H9 (cell line): ENCODE data around the gene HELQ. TPM values are rescaled to one million over a fixed set of nuclear protein-coding genes. Genes with fewer than 3 reads are reported as not detected.

Source experiments
- DNase-seq: peaks from one replicate; pipeline ENCODE4 v3.0.0-alpha.2; 2017
- H2AFZ ChIP-seq: one replicate; pipeline ENCODE4 v1.6.1; 2013; ENCODE audit warnings: mild to moderate bottlenecking, low read length, control low read depth, moderate library complexity
- H2AK5ac ChIP-seq: 2 replicates; pipeline ENCODE4 v1.6.1; 2013; ENCODE audit warnings: low read length, control low read depth, mixed read lengths; ENCODE audit not compliant: insufficient read length
- H2BK120ac ChIP-seq: one replicate; pipeline ENCODE4 v1.6.1; 2013; ENCODE audit warnings: low read depth, mild to moderate bottlenecking, low read length, control low read depth, inconsistent platforms; ENCODE audit not compliant: poor library complexity, severe bottlenecking
- H2BK12ac ChIP-seq: 2 replicates; pipeline ENCODE4 v1.6.1; 2013; ENCODE audit warnings: low read length, control low read depth, mixed read lengths, low read depth; ENCODE audit not compliant: insufficient read length
- H2BK15ac ChIP-seq: 2 replicates; pipeline ENCODE4 v1.6.1; 2013; ENCODE audit warnings: low read depth, low read length, control low read depth
- H2BK20ac ChIP-seq: one replicate; pipeline ENCODE4 v1.6.1; 2013; ENCODE audit warnings: low read depth, mild to moderate bottlenecking, low read length, control low read depth, inconsistent platforms; ENCODE audit not compliant: poor library complexity, severe bottlenecking
- H2BK5ac ChIP-seq: 2 replicates; pipeline ENCODE4 v1.6.1; 2013; ENCODE audit warnings: low read length, control low read depth, mixed read lengths; ENCODE audit not compliant: insufficient read length
- H3K14ac ChIP-seq: 2 replicates; pipeline ENCODE4 v1.6.1; 2013; ENCODE audit warnings: low read length, control low read depth; ENCODE audit not compliant: insufficient read depth
- H3K18ac ChIP-seq: 2 replicates; pipeline ENCODE4 v1.6.1; 2013; ENCODE audit warnings: low read depth, mild to moderate bottlenecking, mixed read lengths, low read length, control low read depth; ENCODE audit not compliant: insufficient read length
- H3K23ac ChIP-seq: 2 replicates; pipeline ENCODE4 v1.6.1; 2013; ENCODE audit warnings: low read length, control low read depth, mixed read lengths, low read depth; ENCODE audit not compliant: insufficient read length
- H3K23me2 ChIP-seq: 2 replicates; pipeline ENCODE4 v1.6.1; 2013; ENCODE audit warnings: low read depth, mild to moderate bottlenecking, mixed read lengths, low read length, control low read depth; ENCODE audit not compliant: insufficient read length, poor library complexity, severe bottlenecking
- H3K27ac ChIP-seq: 2 replicates; pipeline ENCODE4 v1.5.1; 2013; ENCODE audit warnings: low read length, control low read depth, mixed read lengths, low read depth; ENCODE audit not compliant: insufficient read length
- H3K27me3 ChIP-seq: 2 replicates; pipeline ENCODE4 v1.6.1; 2013; ENCODE audit warnings: low read length, control low read depth, inconsistent platforms; ENCODE audit not compliant: insufficient read depth
- H3K4ac ChIP-seq: 2 replicates; pipeline ENCODE4 v1.6.1; 2013; ENCODE audit warnings: low read depth, mild to moderate bottlenecking, control low read depth, inconsistent platforms, low read length, moderate library complexity
- H3K4me1 ChIP-seq: 2 replicates; pipeline ENCODE4 v1.6.1; 2013; ENCODE audit warnings: low read length, control low read depth, inconsistent platforms; ENCODE audit not compliant: insufficient read depth
- H3K4me2 ChIP-seq: 2 replicates; pipeline ENCODE4 v1.6.1; 2013; ENCODE audit warnings: low read length, control low read depth, mixed read lengths; ENCODE audit not compliant: insufficient read length, insufficient read depth
- H3K56ac ChIP-seq: 2 replicates; pipeline ENCODE4 v1.6.1; 2013; ENCODE audit warnings: low read depth, mild to moderate bottlenecking, mixed read lengths, low read length, control low read depth; ENCODE audit not compliant: insufficient read length
- H3K79me1 ChIP-seq: 2 replicates; pipeline ENCODE4 v1.6.1; 2013; ENCODE audit warnings: low read depth, mild to moderate bottlenecking, moderate library complexity, low read length, control low read depth, inconsistent platforms; ENCODE audit not compliant: insufficient read depth, poor library complexity, severe bottlenecking
- H3K79me2 ChIP-seq: 2 replicates; pipeline ENCODE4 v1.6.1; 2013; ENCODE audit warnings: low read length, control low read depth, inconsistent platforms; ENCODE audit not compliant: insufficient read depth
- H3K9ac ChIP-seq: 2 replicates; pipeline ENCODE4 v1.6.1; 2013; ENCODE audit warnings: low read length, control low read depth, mixed read lengths; ENCODE audit not compliant: insufficient read length; ENCODE audit errors: extremely low read depth
- H3K9me3 ChIP-seq: one replicate; pipeline ENCODE4 v1.6.1; 2013; ENCODE audit warnings: low read depth, low read length, inconsistent platforms; ENCODE audit not compliant: control insufficient read depth
- H3T11ph ChIP-seq: one replicate; pipeline ENCODE4 v1.6.1; 2013; ENCODE audit warnings: mild to moderate bottlenecking, low read length, control low read depth, inconsistent platforms
- H4K20me1 ChIP-seq: one replicate; pipeline ENCODE4 v1.6.1; 2013; ENCODE audit not compliant: control insufficient read depth, insufficient read length, insufficient read depth
- H4K5ac ChIP-seq: 2 replicates; pipeline ENCODE4 v1.6.1; 2013; ENCODE audit warnings: low read depth, mild to moderate bottlenecking, mixed read lengths, low read length, control low read depth; ENCODE audit not compliant: insufficient read length
- H4K8ac ChIP-seq: replicated peaks from 2 replicates; pipeline ENCODE4 v1.6.1; 2013; ENCODE audit warnings: low read length, control low read depth, mixed read lengths, low read depth; ENCODE audit not compliant: insufficient read length
- H4K91ac ChIP-seq: 2 replicates; pipeline ENCODE4 v1.6.1; 2013; ENCODE audit warnings: low read depth, mild to moderate bottlenecking, moderate library complexity, mixed read lengths, low read length, control low read depth; ENCODE audit not compliant: insufficient read length
- H3K27ac Mint-ChIP-seq, 3 experiments: 2 replicates in 2 of 3; 3 replicates in 1 of 3; pipeline ENCODE4 v1.8.0; 2020 to 2021; ENCODE audit warnings: mixed read lengths in 3 of 3, mild to moderate bottlenecking in 1 of 3, moderate library complexity in 1 of 3
- H3K27me3 Mint-ChIP-seq: 2 replicates; pipeline ENCODE4 v1.8.0; 2021; ENCODE audit warnings: low read depth, mild to moderate bottlenecking, moderate library complexity, mixed read lengths
- H3K36me3 Mint-ChIP-seq, 3 experiments: 2 replicates in 2 of 3; 3 replicates in 1 of 3; pipeline ENCODE4 v1.8.0; 2020 to 2021; ENCODE audit warnings: low read depth in 3 of 3, mixed read lengths in 3 of 3; ENCODE audit not compliant: insufficient read depth in 1 of 3
- H3K4me1 Mint-ChIP-seq, 2 experiments: 2 replicates each; pipeline ENCODE4 v1.8.0; 2020; ENCODE audit warnings: mixed read lengths in 2 of 2
- H3K4me3 Mint-ChIP-seq, 2 experiments: 2 replicates in 1 of 2; 3 replicates in 1 of 2; pipeline ENCODE4 v1.8.0; 2020 to 2021; ENCODE audit warnings: mild to moderate bottlenecking in 2 of 2, mixed read lengths in 2 of 2, moderate library complexity in 1 of 2
- H3K9me3 Mint-ChIP-seq, 2 experiments: 2 replicates in 1 of 2; 3 replicates in 1 of 2; pipeline ENCODE4 v1.8.0; 2020; ENCODE audit warnings: mild to moderate bottlenecking in 2 of 2, mixed read lengths in 2 of 2, moderate library complexity in 1 of 2
- CTCF ChIP-seq: fragments of 200-600 bp; sonication (generic); conservative IDR thresholded peaks from 3 replicates; pipeline ENCODE4 v1.8.0; 2021; ENCODE audit warnings: antibody characterized with exemption, mild to moderate bottlenecking
- WGBS: extraction: QIAGEN DNeasy Blood & Tissue Kit; methylation state at CpG from one replicate; pipeline ENCODE4 v1.1.7; 2013; ENCODE audit warnings: missing lambda C conversion rate, low lambda C conversion rate, mixed read lengths; ENCODE audit not compliant: insufficient read length; ENCODE audit errors: extremely low coverage; 5-methylcytosine and 5-hydroxymethylcytosine counted together
- total RNA-seq: library from RNA; stranded (reverse); gene quantifications from 2 replicates; pipeline ENCODE4 v1.2.1, GENCODE V29; 2021

Gene HELQ
- total RNA-seq, 1 experiment from 2014 or later = 16.2 TPM

- H4K8ac ChIP-seq = no peak overlapping the region
- no peaks in the 10 kb centered on the region for H4K20me1 ChIP-seq
- no peak overlapping the region for H3K56ac ChIP-seq
- H2BK12ac ChIP-seq = no peak overlapping the region
- peaks cover 6% of the 10 kb centered on the region for H3K9me3 ChIP-seq
- no peak overlapping the region for H3K4me2 ChIP-seq
- no peak overlapping the region for H3K4me3 Mint-ChIP-seq
- H3K9ac ChIP-seq = no peak overlapping the region
- no CpG with 5 or more reads among the region's 4 CpGs for WGBS
- H2BK15ac ChIP-seq = no peak overlapping the region
- peaks cover 90% of the 10 kb centered on the region for H3K27me3 Mint-ChIP-seq
- no peak overlapping the region for H3K14ac ChIP-seq
- H3K4ac ChIP-seq = no peak overlapping the region
- peaks cover 15% of the 10 kb centered on the region for H3K27me3 ChIP-seq
- H3K79me2 ChIP-seq = no peaks in the 10 kb centered on the region
- DNase-seq = no peak
- no peak overlapping the region for H2BK20ac ChIP-seq
- H4K5ac ChIP-seq = no peak overlapping the region
- H3K4me1 ChIP-seq = peaks cover 3% of the 10 kb centered on the region; the same call in 1 of the 2 replicates
- peaks cover 11 to 14% of the 10 kb centered on the region in 2 experiments for H3K9me3 Mint-ChIP-seq
- no peak for TF ChIP-seq CTCF
- no peaks in the 10 kb centered on the region for H3K79me1 ChIP-seq
- no peaks in the 10 kb centered on the region for H3K23me2 ChIP-seq
- no peak overlapping the region for H2AK5ac ChIP-seq
- no peak overlapping the region for H3K18ac ChIP-seq
- H2BK120ac ChIP-seq = no peak overlapping the region
- H3K23ac ChIP-seq = no peak overlapping the region
- H3K36me3 Mint-ChIP-seq = peaks cover 6 to 8% (median 7%) of the 10 kb centered on the region in 3 experiments; a peak in 6 of 7 replicates
- no peak overlapping the region for H2BK5ac ChIP-seq
- no peak overlapping the region for H3K27ac ChIP-seq
- H3K4me1 Mint-ChIP-seq = peaks cover 16 to 17% of the 10 kb centered on the region in 2 experiments
- H4K91ac ChIP-seq = no peak overlapping the region
- no peak overlapping the region for H3T11ph ChIP-seq
- no peak overlapping the region for H3K27ac Mint-ChIP-seq
- no peak overlapping the region for H2AFZ ChIP-seq
Measured at GRCh38 chr4:83393908-83394307, 61.7 kb downstream of the HELQ start.
